HepG2 (cell line): ENCODE measurements around the gene GPR42.

ENCODE experiments used
- CTCF ChIP-seq: sonication (generic); formaldehyde crosslinking; IDR thresholded peaks from 2 replicates; pipeline ENCODE4 v1.5.0; 2020; ENCODE audit warnings: mild to moderate bottlenecking, missing genetic modification reagents, moderate library complexity
- EZH2 ChIP-seq: conservative IDR thresholded peaks from 2 replicates; pipeline ENCODE4 v1.6.1; 2012; ENCODE audit warnings: mild to moderate bottlenecking, low read depth, low read length, moderate library complexity
- HDAC1 ChIP-seq: sonication (generic); formaldehyde crosslinking; IDR thresholded peaks from 2 replicates; pipeline ENCODE4 v1.5.1; 2020; ENCODE audit warnings: mild to moderate bottlenecking, missing genetic modification reagents
- HHEX ChIP-seq: IDR thresholded peaks from 2 replicates; pipeline ENCODE4 v1.6.1; 2016; ENCODE audit warnings: control low read depth
- POLR2A ChIP-seq, 2 experiments: IDR thresholded peaks; 2 replicates each; pipeline ENCODE4 v1.6.1; 2011; ENCODE audit warnings: low read depth in 2 of 2, low read length in 2 of 2, mild to moderate bottlenecking in 1 of 2, moderate library complexity in 1 of 2; ENCODE audit not compliant: insufficient read depth in 1 of 2
- SMAD3 ChIP-seq: sonication (generic); formaldehyde crosslinking; IDR thresholded peaks from 2 replicates; pipeline ENCODE4 v1.4.0; 2020; ENCODE audit warnings: missing genetic modification reagents
- SRSF4 ChIP-seq: fragments of 200-400 bp; formaldehyde crosslinking; IDR thresholded peaks from one replicate; pipeline ENCODE4 v1.6.1; 2018; ENCODE audit warnings: mild to moderate bottlenecking, low read depth, low read length, moderate library complexity; ENCODE audit not compliant: poor library complexity, severe bottlenecking
- ZIK1 ChIP-seq: sonication (generic); formaldehyde crosslinking; IDR thresholded peaks from 2 replicates; pipeline ENCODE4 v1.5.0; 2020; ENCODE audit warnings: mild to moderate bottlenecking, low read depth, missing genetic modification reagents, borderline replicate concordance
- ZNF354B ChIP-seq: sonication (generic); formaldehyde crosslinking; IDR thresholded peaks from 2 replicates; pipeline ENCODE4 v1.8.0; 2022; ENCODE audit warnings: mild to moderate bottlenecking, missing genetic modification reagents
- ZNF460 ChIP-seq: sonication (generic); formaldehyde crosslinking; IDR thresholded peaks from 2 replicates; pipeline ENCODE4 v1.5.1; 2020; ENCODE audit warnings: missing genetic modification reagents, mild to moderate bottlenecking, borderline replicate concordance
- ZNF678 ChIP-seq: sonication (generic); formaldehyde crosslinking; IDR thresholded peaks from 2 replicates; pipeline ENCODE4 v1.4.0; 2020; ENCODE audit warnings: mild to moderate bottlenecking, missing genetic modification reagents

DNA sequence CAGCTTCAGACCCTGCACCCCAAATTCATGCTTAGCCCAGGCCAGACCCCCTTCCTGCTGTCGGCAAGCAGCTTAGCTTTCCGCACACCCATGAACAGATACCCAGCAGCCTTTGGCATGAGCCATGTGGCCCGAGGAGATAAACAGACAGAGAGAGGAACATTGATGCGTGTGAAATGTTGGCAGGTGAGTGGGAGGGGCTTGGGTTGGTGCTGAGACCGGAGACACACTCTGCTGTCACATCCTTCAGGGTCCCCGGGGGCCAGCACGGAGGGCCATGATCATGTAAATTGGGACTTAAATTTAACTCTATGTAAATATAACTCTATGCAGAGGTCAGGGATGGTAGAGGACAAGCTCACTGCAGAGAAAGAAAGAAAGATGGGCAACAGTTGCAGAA lies 40.4 kb upstream of the GPR42 start:
- TF ChIP-seq ZNF460 (no peak), ZIK1 (CRISPR knock-in tag) (no peak), POLR2A (IDR thresholded peaks at IDR 0.05; ENCODE audit: insufficient read depth in 1 of 2, low read depth in 2 of 2, low read length in 2 of 2) (no peak), HDAC1 (CRISPR knock-in tag) (no peak), ZNF678 (CRISPR knock-in tag) (no peak), ZNF354B (CRISPR knock-in tag) (no peak), SMAD3 (no peak), HHEX (CRISPR knock-in tag) (no peak), SRSF4 (no peak), CTCF (no peak), EZH2 (no peak)
